NCI-H1436 (cell line): ENCODE data around the gene ANKRD44.
A peak's percentile ranks its signal among the peaks of the same experiment; 100 is the strongest.
"Not testable (repeated sequence)": the region's sequence is repeated elsewhere in the genome, so short reads cannot be mapped to it uniquely, and the experiment has no call there.

ENCODE experiments used
- DNase-seq: peaks from one replicate; lab custom pipeline; 2025; lab: John Stamatoyannopoulos, UW

The ANKRD44 gene

GRCh38 chr2:197028230-197028629 lies 282.4 kb downstream of the ANKRD44 start:
- DNase-seq = no peak

- no peak for DNase-seq
Observed at GRCh38 chr2:197024206-197024605, 286.4 kb downstream of the ANKRD44 start.

- not testable (repeated sequence) for DNase-seq
Observed at GRCh38 chr2:197020921-197021320, 289.7 kb downstream of the ANKRD44 start.

GRCh38 chr2:197013098-197013497 lies 297.5 kb downstream of the ANKRD44 start:
- DNase-seq = no peak

GRCh38 chr2:197011801-197012641 lies 298.6 kb downstream of the ANKRD44 start:
- peak; percentile 57 for DNase-seq

- DNase-seq = no peak
Observed at GRCh38 chr2:197011021-197011417, 299.6 kb downstream of the ANKRD44 start.

- DNase-seq = no peak
Observed at GRCh38 chr2:197010200-197011020, 300.2 kb downstream of the ANKRD44 start.

GRCh38 chr2:197008741-197009341 lies 301.7 kb downstream of the ANKRD44 start:
- not testable (repeated sequence) for DNase-seq

GRCh38 chr2:197007716-197008628 lies 302.6 kb downstream of the ANKRD44 start:
- no peak for DNase-seq

- no peak for DNase-seq
Observed at GRCh38 chr2:197001921-197002320, 308.7 kb downstream of the ANKRD44 start.

GRCh38 chr2:196995757-196996314 lies 314.7 kb downstream of the ANKRD44 start:
- no peak for DNase-seq

- no peak for DNase-seq
Observed at GRCh38 chr2:196994764-196995163, 315.8 kb downstream of the ANKRD44 start.

- DNase-seq = no peak
Observed at GRCh38 chr2:196993617-196994016, 317.0 kb downstream of the ANKRD44 start.

GRCh38 chr2:196992466-196992865 lies 318.1 kb downstream of the ANKRD44 start:
- DNase-seq = no peak

- no peak for DNase-seq
Observed at GRCh38 chr2:196990788-196991461, 319.7 kb downstream of the ANKRD44 start.

- DNase-seq = no peak
Observed at GRCh38 chr2:196990092-196990491, 320.5 kb downstream of the ANKRD44 start.

- DNase-seq = no peak
Observed at GRCh38 chr2:196989496-196989895, 321.1 kb downstream of the ANKRD44 start.

- DNase-seq = no peak
Observed at GRCh38 chr2:196988639-196989038, 321.9 kb downstream of the ANKRD44 start.

- peak; percentile 79 for DNase-seq
Observed at GRCh38 chr2:196987649-196988364, 322.8 kb downstream of the ANKRD44 start.

- DNase-seq = no peak
Observed at GRCh38 chr2:196987298-196987648, 323.3 kb downstream of the ANKRD44 start.
